HG02870 (cell line): ENCODE measurements around the gene DCAF8L1.
"Not testable (repeated sequence)": the region's sequence is repeated elsewhere in the genome, so short reads cannot be mapped to it uniquely, and the experiment has no call there.

Experiments used
- ATAC-seq: cut with Tn5 transposase; IDR thresholded peaks from one replicate; pipeline ENCODE4 v1.9.1; 2021; ENCODE audit warnings: mild to moderate bottlenecking, moderate library complexity; ENCODE audit not compliant: unreplicated experiment

Gene DCAF8L1

DNA sequence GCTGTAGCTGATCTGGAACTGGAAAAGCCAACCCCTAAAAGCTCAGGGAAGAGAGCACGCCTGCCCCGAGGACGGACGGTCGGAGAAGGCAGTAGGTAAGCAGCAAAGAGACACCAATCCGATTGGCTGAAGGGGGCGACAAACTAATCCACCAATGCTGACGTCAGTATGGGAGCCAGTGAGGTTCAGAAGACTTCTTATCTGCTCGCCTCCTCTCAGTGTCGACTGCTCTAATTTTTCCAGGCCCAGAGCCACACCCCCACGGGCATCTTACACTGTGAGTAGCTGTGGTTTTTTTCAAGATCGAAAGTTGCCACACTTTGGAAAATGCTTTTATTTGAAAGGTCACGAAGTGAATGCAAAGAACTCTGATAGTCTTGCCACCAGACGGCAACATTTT is at the start of gene DCAF8L1:
Gene DCAF8L1 (minus strand): TSS at position 101 of the 400 bp plus-strand sequence. CDS start 115 bp downstream, outside the sequence.
- no peak for ATAC-seq

DNA sequence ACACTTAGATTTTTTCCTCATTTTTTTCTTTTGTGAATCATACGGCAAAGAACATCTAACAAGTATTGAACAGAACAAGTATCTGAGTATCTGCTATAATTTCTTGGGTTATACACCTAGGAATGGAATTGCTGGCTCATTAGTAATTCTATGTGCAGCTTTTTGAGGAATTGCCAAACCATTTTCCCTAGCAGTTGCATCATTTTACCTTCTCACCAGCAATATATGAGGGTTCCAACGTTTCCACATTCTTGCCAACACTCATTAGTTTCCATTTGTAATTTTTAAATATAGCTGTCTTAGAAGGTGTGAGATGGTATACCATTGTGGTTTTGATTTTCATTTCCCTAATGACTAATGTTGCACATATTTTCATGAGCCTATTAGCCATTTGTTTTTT is 41.1 kb upstream of the DCAF8L1 start:
- no peak for ATAC-seq

DNA sequence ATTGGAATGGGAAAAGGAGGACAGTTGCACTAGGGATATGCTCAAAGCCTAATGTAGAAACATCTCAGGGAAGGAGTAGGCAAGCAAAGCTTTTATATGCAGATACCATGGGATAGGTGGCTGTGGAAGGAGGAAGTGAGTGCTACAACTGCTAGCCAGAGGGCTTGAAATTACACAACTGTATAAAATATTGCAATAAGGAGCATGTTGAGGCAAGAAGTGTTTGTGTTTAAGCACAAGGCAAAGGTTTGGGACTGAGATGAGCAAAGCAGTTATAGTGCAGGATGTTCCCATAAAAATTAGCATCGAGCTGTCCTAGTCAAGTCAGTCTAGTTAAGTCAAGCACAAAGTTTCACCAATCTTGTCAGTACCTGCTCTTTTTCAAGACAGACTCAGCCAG is 35.6 kb upstream of the DCAF8L1 start:
- ATAC-seq: no peak

DNA sequence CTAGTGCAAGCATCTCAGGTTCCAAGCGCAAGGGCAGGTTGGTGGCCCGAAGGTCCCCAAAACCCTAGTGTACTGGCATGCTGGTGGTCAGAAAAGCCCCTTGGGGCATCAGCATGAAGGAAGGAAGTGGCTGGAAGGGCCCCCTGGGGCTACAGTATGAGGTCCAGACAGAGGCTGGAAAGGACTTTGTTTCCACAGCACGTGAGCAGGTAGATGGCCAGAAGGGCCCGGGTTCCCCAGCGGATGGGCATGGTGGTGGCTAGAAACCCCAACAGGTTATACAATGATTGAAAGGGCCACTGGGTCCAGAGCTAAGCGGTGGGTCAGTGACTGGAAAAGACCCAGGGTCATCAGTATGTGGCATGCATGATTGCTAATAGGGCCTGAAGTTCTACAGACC is 34.7 kb upstream of the DCAF8L1 start:
- ATAC-seq: no peak

DNA sequence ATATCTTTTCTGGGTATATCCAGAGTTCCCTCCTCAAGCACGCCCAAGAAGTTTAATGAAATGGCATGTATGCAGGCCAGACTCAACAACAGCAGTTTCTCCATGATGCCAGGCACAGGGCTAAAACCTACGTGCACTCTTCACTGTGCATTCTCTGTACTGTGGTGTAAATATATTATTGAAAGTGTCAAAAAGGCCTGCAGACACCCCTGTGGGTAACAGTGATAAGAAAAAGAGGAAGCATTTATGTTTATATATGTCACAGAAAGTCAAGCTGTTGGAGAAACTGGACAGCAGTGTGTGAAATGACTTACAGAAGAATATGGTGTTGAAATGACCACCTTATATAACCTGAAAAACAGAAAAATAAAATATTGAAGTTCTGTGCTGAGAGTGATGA is 29.6 kb upstream of the DCAF8L1 start:
- ATAC-seq: no peak

DNA sequence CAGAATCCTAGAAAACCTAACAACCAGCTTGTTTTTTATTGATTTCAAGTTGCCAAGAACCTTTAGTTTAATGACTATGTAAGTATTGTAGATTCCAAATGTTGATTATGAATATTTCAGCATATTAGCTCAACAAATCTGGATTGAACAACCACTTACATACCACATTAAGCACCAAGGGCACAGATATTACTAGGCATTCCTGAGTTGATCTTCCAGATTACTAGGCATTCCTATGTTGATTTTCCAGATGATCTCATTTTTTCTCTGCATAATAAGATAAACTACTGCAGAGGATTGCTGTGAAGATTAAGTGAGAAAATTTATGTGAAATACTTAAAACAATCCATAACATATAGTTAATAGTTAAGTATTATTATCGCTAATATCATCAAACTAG is 17.4 kb upstream of the DCAF8L1 start:
- no peak for ATAC-seq

DNA sequence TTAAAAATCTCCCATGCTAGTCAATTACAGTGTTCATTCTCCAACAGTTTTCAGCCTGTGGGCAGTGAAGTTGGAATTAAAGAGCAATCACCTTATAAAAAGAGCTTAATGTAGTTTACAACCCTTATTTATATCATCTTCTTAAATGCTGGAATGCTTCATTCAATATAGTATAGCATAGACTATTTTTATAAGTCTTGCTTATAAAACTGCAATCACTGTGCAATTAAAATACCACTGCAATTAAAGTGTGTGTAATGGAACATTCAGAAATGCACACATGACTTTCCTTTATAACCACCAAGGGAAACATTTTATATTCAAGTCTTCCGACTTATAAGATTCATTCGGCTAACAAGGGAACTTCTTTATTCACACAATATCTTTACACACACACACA is 16.4 kb upstream of the DCAF8L1 start:
- ATAC-seq: no peak

DNA sequence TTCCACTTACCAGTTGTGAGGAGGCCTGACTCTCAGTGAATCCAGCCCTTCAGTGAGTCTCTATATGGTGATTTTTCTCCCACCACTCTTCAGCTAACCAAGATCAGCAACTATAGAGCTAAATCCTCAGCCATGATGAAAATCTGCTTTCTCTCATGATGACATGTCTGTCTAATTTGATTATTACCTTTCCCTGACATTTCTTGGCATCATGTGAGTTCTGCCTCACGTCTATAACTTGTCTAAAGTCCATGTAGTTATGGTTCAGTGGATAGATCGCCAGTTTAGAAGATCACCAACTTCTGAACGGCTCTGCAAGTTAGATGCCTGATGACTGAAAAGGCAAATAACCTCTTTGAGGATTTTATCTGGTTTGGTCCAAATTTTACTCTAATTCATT is 14.9 kb upstream of the DCAF8L1 start:
- no peak for ATAC-seq

DNA sequence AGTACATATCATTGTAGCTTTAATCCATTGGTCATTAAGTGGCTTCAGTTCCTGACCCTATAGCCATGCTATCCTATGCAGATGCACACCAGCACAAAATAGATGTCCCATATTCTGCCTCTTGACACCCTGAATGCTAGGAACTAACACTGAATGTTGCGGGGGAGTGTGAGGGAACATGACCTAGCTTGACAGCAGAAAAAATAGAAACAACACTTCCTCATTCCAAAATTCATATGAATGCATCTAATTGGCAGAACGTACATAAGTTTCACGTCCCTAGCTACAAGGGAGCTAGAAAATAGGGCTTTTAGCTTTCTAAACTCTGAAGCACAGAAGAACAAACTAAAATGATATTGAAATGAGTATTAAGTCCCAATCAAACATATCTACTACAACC is 14.4 kb upstream of the DCAF8L1 start:
- ATAC-seq: no peak

DNA sequence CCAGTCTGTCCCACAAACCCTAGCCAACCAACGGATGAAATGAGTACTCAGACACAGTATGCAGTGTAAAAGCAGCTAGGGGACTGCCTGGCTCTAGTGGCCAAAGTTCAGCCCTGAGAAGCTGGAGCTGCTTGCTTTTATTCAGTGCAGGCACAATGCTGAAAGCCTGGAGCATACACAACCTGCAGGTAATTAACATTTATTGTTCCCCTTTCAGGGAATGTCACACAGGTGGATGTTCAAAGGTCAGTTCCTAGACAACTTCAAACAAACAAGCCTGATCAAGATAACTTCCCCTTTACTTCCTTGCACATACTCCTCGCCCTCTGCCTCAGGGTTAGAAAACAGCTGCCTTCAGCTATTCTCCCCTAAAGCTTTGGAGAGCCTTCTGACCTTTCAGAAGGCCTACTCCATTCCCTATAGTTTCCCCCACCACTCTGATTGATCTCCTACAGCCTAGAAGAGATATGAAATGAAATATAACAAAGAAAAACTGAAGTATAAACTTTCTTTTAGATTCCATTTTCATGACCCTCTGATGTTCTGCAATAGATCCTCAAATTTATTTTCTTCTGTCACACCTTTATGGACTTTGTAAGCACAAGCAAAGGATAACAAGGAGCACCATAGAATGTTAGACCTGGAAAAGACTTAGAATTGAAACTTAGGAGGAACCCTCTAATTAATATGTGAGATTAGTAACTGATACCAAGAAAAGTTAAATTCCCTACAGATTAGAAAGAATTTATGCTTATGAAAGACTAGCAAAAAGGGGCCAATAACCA is 6.8 kb upstream of the DCAF8L1 start:
- ATAC-seq: no peak

DNA sequence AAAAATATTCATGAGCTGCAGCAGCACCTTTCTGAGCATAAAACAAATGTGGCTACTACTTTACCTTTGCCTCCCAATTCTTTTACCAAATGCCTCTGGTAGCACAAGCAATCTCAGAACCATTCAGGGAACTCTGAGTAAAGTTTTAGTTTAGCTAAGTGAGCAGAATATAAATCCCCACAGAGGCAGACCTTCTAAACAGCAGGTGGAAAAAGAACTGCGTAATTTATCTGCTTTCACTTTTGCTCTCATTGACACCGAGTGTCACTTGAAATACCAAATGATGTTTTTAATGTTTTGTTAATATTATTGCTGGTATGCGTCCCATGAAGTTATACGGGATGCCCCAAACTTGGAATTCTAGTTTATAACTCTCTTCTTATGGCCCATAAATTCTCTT is 4.3 kb downstream of the DCAF8L1 start:
- not testable (repeated sequence) for ATAC-seq

DNA sequence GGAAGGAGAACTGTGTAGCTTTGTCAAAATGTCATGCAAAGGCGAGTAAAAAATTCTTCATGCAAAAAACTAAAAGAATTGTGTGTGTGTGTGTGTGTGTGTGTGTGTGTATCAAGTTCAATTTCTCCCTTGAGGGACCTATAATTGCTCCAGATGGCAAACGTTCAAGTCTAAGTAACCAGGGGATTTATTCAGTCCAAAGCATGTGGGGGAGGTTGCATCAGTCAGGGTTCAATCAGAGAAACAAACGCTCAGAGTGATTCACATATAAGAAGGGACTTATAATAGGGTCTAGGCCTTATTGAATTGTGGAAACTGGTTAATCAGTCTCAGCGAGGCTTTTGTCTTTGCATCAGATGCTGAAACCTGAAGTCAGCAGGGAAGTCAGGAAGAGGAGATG is 5.0 kb downstream of the DCAF8L1 start:
- no peak for ATAC-seq

DNA sequence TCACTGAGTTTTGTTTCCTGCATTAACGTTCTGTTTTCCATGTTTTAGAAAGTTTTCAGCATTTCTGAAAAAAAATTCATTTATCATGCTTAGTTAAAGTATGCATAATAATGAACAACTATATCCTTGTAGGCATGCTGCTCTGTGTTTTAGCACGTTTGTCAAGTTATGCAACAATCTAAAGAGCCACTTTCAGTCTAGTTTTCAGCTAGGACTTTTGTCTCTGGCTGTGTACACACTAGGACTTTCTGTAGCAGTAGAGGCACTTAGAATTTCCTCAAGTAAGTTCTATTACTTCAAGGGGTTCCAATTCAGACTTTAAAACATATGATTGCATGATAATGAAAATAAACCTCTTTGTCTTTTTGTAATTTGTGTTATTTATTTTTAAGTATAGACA is 12.4 kb downstream of the DCAF8L1 start:
- no peak for ATAC-seq

DNA sequence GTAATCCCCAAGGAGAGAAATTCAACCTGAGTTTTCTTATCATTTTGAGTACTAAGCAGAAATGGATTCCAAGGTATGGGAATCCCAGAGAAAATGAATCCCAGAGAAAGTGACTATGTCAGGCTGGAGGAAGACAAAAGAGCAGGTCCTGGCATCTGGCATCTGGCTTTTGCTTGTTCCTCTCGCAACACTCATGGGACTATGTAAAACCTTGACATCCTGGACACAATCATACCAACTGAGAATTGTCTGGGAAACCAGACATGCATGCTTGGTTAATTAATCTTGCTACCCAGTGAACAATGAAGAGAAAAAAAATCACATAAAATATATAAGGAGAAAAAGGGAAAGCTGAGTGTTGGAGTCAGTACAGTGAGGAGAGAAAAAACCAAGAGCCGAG is 12.9 kb downstream of the DCAF8L1 start:
- no peak for ATAC-seq

DNA sequence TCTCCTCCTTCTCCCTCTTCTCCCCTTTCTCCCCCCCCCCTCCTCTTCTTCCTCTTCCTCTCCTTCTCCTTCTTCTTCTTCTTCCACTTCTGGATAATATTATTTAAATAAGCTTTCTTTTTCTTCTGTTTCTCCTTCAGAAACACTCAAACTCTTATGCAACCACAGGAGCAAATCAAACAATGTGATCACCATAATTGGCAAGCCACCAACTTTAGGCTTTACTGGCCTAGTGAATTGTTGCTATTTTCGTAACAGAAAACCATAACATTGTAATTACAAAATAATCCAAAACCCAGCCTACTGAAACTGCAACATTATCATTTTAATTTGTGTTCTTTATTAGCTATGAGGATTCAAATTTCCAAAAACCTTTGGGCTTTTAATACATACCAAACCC is 14.3 kb downstream of the DCAF8L1 start:
- no peak for ATAC-seq

DNA sequence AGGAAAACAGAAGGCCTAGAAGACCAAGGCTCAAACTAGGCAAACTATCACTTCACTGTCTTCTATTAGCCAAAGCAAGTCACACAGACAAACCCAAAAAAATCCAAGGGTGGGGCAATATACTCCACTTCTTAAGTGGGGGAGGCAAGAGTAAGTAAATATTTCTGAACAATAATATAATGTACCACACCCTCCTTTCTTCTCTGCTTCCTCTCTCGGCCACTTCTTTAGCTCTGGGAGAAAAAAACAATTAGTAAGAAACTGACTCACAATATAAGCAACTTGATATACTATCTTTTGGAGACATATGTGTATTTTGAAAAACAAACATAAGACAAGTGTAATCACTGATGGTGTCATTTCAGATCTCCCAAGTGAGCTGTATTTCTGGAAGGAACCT is 14.8 kb downstream of the DCAF8L1 start:
- ATAC-seq: no peak

DNA sequence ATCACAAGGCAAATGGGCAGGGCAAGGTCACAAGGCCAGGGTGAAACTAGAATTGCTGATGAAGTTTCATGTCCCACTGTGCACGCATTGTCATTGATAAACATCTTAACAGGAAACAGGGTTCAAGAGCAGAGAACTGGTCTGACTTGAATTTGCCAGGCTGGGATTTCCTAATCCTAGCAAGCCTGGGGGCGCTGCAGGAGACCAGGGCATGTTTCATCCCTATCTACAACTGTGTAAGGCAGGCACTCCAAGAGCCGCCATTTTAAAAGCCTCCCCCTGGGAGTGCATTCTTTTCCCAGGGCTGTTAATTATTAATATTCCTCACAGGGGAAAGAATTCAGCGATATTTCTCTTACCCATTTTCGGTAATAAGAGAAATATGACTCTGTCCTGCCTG is 15.9 kb downstream of the DCAF8L1 start:
- ATAC-seq: not testable (repeated sequence)

DNA sequence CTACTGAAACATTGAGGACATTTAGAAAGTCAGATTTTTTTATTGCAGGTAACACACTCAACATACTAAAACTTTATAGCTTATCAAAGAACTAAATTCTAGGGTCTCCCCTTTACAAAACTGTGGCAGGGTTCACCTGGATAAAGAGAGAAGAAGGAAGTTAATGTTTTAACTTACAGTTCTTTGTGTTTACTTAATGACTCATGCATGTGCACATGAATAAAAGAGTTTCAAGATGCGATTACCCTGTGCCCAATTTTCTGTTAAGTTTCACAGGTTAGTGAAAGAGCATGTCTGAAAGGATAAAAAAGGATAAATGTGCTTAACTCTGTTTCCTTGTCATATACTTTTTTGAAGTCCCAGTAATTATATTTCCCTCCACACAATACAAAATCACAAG is 16.8 kb downstream of the DCAF8L1 start:
- ATAC-seq: no peak

DNA sequence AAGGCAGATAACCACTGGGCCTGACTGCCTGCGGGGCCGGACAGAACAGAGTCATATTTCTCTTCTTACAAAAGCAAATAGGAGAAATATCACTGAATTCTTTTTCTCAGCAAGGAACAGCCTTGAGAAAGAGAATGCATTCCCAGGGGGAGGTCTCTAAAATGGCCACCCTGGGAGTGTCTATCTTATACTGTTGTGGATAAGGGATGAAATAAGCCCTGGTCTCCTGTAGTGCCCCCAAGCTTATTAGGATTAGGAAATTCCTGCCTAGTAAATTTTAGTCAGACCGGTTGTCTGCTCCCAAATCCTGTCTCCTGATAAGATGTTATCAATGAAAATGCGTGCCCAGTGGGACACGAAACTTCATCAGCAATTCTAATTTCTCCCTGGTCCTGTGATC is 20.8 kb downstream of the DCAF8L1 start:
- ATAC-seq: not testable (repeated sequence)

DNA sequence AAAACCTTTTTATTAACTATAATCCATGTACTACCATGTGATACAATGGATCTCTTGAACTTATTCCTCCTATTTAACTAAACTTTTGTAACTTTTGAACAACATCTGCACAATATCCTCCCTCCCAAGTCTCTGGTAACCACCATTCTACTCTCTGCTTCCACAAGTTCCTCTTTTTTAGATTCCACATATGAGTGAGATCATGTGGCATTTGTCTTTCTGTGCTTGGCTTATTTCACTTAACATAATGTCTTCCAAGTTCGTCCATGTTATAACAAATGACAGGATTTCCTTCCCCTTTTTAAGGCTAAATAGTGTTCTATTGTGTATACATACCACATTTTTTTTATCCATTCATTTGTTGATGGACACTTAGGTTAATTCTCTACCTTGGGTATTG is 28.1 kb downstream of the DCAF8L1 start:
- no peak for ATAC-seq

DNA sequence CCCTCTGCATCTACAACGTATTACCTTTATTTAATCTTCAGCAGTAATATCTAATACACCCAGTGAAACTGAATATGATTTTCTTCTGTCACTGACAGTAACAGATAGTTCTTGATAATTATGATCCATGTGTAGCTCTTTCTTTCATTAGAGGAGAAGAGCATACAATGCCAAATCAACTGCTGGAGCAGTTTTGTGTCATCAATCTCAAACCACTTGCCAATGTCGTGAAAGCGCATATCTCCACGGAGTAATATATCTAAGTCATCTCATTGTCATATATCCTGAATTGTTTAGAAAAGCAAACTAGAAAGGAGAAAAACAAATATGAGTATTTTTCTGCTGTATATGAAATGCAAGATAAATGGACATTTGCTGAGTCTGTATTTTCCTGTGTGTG is 47.9 kb downstream of the DCAF8L1 start:
- no peak for ATAC-seq
